Thyroid gland (tissue), 4 donors: ENCODE data around the gene HOXB2.

Experiments used
- CTCF ChIP-seq, 6 experiments: fragments of 200-600 bp in 3 of 6; fragments of 450-650 bp in 3 of 6; sonication (generic) in 3 of 6; IDR thresholded peaks; one replicate each; pipeline ENCODE4 v1.5.1; 2016 to 2019; ENCODE audit warnings: antibody characterized with exemption in 6 of 6, mild to moderate bottlenecking in 2 of 6, inconsistent platforms in 1 of 6, moderate library complexity in 1 of 6
- POLR2A ChIP-seq, 2 donors: fragments of 450-650 bp; IDR thresholded peaks; one replicate each; pipeline ENCODE4 v1.6.1; 2017; ENCODE audit warnings: antibody characterized with exemption in 2 of 2, mild to moderate bottlenecking in 2 of 2, moderate library complexity in 1 of 2

GRCh38 chr17:48505788-48506187 lies 39.1 kb downstream of the HOXB2 start:
- TF ChIP-seq POLR2A (IDR thresholded peaks at IDR 0.05), result no peak
- no peak for TF ChIP-seq CTCF (IDR thresholded peaks at IDR 0.05)
